ENCODE results near the gene STARD4.
A peak's percentile ranks its signal among the peaks of the same experiment; 100 is the strongest.

Gene STARD4

DNA sequence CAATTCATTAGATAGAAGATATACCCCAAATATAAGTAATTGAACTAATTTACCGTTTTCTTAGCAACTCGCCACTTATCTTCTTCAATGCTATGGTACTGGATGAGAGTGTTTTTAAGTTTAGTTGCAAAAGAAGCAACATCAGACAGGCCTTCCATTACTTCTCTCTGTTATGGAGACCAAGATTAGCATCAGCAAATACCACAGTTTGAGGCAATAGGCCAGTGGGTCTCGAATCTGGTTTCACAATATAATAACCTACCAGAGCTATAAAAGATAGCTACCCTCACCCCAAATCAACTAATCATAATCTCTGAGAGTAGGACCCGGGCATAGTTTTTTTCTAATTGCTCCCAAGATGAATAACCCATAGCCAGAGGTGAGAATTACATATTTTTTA is 5.1 kb downstream of the STARD4 start:
- no peaks in the 10 kb centered on the region for H3K27me3 Mint-ChIP-seq
- no peaks in the 10 kb centered on the region for H3K36me3 Mint-ChIP-seq
- peaks cover 41% of the 10 kb centered on the region for H3K4me1 Mint-ChIP-seq (ENCODE audit: low read depth)
- no peak overlapping the region for H3K4me3 Mint-ChIP-seq
- no peaks in the 10 kb centered on the region for H3K9me3 Mint-ChIP-seq (ENCODE audit: low read depth)
- no peak overlapping the region for H3K27ac Mint-ChIP-seq

DNA sequence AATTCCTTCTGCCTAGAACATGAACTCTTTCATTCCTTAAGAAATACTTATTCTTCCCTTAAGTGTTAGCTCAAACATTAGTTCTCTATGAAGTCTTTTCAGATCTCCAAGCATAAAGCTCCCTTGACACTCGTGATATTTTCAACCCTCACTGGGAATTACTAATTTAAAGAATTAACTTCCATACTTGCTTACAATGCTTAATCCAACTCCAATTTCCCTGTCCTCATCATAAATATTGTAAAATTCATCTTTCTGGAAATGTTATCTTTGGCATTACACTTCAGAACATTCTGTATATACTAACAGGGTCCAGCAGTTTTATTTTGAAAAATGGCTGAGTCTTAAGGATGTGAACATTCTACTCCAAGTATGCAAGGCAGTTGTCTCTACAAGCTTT is 7.2 kb downstream of the STARD4 start:
- H3K4me3 Mint-ChIP-seq: no peak overlapping the region
- H3K4me1 Mint-ChIP-seq (ENCODE audit: low read depth): peaks cover 28% of the 10 kb centered on the region
- no peaks in the 10 kb centered on the region for H3K36me3 Mint-ChIP-seq
- H3K9me3 Mint-ChIP-seq (ENCODE audit: low read depth): no peaks in the 10 kb centered on the region
- no peaks in the 10 kb centered on the region for H3K27me3 Mint-ChIP-seq
- H3K27ac Mint-ChIP-seq: no peak overlapping the region

DNA sequence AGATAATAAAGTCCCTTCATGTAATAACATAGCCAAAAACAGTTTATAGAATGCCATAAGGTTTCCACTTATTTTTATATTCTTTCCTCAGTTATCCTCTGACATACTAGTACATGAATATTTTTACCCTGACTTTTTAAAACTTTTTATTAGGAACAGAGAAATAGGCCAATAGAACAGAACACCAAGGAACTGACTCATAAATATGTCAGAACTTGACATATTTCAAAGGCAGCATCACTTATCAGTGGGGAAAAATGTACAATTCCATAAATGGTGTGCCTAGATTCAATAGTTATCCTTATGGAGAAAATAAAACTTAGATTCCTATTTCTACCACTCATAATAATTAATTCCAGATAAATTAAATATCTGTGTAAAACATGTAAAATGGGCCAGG is 9.4 kb downstream of the STARD4 start:
- Mint-ChIP-seq H3K36me3 (peaks cover 3% of the 10 kb centered on the region), H3K27ac (no peak overlapping the region), H3K27me3 (no peaks in the 10 kb centered on the region)

DNA sequence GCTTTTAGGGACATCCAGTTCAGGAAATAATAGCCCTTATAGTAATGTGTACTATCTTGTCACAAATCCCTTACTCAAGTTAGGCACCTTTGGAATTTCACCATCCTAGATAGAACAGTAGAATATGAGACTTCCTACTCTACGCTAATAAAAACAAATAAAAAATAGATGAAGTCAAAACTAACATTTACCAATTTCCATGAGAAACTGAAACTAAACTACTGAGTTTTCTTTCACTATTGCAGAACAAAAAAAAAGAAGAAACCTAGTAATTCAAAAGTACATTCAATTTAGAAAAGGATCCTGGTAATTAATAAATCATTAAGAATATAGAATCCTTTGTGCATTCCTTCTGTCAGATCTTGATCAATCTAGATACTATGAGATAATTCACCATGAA is 14.0 kb downstream of the STARD4 start:
- Mint-ChIP-seq H3K4me1 (ENCODE audit: low read depth) (peaks cover 18% of the 10 kb centered on the region), H3K4me3 (no peak overlapping the region), H3K9me3 (ENCODE audit: low read depth) (no peaks in the 10 kb centered on the region), H3K27ac (peak overlapping the region; percentile 55), H3K36me3 (peaks cover 5% of the 10 kb centered on the region), H3K27me3 (no peaks in the 10 kb centered on the region)

More for the DNA sequence above, 9.4 kb downstream of the STARD4 start:
- Mint-ChIP-seq H3K4me3 (no peak overlapping the region), H3K4me1 (ENCODE audit: low read depth) (peaks cover 19% of the 10 kb centered on the region), H3K9me3 (ENCODE audit: low read depth) (no peaks in the 10 kb centered on the region)

DNA sequence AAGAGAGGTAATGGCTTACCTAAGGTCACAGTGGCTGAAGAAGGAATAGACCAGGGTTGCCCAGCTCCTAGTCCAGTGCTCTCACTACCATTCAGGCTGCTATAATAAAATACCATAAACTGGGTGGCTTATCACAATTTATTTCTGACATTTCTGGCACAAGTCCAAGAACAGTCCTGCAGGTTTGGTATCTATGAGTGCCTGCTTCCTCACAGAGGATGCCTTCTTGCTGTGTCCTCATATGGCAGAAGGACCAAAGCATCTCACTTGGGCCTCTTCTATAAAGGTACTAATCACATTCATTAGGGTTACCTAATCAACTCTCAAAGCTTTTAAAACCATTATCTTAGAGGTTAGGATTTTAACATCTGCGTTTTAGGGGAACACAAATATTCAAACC is 17.2 kb downstream of the STARD4 start:
- Mint-ChIP-seq H3K4me3 (no peak overlapping the region), H3K4me1 (ENCODE audit: low read depth) (peaks cover 17% of the 10 kb centered on the region), H3K27me3 (no peaks in the 10 kb centered on the region), H3K36me3 (peaks cover 7% of the 10 kb centered on the region), H3K9me3 (ENCODE audit: low read depth) (no peaks in the 10 kb centered on the region), H3K27ac (no peak overlapping the region)

DNA sequence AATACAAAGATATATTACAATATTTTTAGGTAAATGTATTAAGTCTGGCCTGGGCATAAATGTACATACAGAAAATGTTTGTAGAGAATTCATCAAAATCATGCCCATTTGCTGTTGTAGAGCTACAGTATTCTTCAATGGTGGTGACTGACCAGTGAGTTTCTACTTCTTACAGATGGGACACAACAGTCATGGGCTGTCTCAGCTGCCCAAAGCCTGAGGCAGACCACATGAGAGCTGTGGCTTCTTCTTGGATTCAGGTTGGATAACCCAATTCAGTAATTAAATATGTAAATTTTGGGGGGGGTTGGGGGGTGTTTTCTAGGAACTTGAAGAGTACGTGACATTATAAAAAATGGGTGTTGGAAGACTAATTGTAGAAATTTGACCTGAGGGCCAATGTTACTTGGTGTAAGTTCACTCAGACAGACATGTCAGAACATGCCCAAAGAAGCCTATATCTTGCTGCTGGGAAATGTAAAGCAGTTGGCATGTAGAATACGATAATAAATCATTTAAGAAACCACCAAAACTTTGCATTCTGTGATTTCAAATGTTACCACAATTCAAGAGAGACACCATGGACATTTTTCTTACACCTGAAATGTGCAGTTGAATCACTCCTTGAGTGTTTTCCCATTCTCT is 17.9 kb downstream of the STARD4 start:
- Mint-ChIP-seq H3K27ac (peak overlapping the region; percentile 41), H3K27me3 (no peaks in the 10 kb centered on the region), H3K4me3 (no peak overlapping the region), H3K4me1 (ENCODE audit: low read depth) (peaks cover 17% of the 10 kb centered on the region), H3K36me3 (peaks cover 4% of the 10 kb centered on the region), H3K9me3 (ENCODE audit: low read depth) (no peaks in the 10 kb centered on the region)

DNA sequence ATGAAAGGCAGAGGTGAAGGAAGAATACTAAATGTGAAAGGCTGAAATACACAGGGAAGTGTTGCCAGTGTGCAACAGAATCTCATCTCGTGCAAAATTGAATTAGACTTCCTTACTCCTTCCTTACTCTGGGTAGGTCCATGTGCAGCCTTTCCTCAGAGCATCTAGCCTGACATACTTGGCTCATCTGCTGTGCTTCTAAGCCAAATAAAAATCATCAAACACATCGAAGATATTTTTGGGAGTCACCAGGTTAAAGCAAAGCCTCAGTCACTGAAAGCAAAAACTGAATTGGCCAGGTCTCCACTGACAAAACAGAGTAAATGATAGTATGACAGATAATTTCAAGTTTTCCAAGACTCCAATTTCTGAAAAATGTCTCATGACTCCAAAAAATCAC is 19.3 kb downstream of the STARD4 start:
- Mint-ChIP-seq H3K4me1 (ENCODE audit: low read depth) (peaks cover 9% of the 10 kb centered on the region), H3K27ac (peak overlapping the region; percentile 37), H3K36me3 (peaks cover 4% of the 10 kb centered on the region), H3K27me3 (no peaks in the 10 kb centered on the region), H3K9me3 (ENCODE audit: low read depth) (no peaks in the 10 kb centered on the region), H3K4me3 (no peak overlapping the region)

DNA sequence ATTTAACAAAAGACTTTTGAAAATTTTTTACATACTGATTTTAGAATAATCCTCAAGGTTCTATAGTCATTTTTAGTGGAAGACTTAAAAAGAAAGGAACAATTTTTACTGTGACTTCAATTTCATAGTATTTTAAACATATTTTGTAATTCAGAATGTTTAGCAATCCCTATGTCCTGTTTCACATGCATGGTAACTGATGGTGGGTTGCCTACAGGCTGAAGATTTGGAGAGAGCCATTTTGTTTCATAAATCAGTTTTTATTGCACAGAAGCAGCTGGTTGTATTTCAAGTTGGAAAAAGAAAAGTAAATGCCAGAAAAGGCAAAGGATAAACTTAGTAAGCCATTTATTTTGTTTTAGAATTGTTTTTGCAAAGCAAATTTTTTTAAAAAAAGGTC is 24.0 kb downstream of the STARD4 start:
- Mint-ChIP-seq H3K27ac (peak overlapping the region; percentile 16), H3K4me1 (ENCODE audit: low read depth) (peaks cover 8% of the 10 kb centered on the region), H3K27me3 (no peaks in the 10 kb centered on the region), H3K9me3 (ENCODE audit: low read depth) (no peaks in the 10 kb centered on the region), H3K36me3 (peaks cover 20% of the 10 kb centered on the region), H3K4me3 (no peak overlapping the region)

DNA sequence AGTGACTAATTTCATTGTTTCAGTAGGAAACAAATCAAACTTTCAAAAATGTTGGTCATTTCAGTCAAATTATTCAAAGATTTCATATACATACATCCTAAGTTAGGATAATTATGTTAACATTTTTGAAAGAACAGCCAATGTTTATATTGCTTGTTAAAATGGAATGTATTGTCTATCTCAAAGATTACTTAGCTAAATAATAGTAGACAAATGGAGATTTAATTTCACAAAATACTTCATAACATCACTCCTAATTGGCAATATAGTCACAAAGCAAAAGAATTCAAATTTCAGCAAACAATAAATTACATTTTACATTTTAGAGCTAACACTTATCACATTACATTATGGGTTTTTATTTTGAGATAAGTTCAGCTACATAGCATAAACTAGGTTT is 25.4 kb downstream of the STARD4 start:
- Mint-ChIP-seq H3K9me3 (ENCODE audit: low read depth) (no peaks in the 10 kb centered on the region), H3K4me1 (ENCODE audit: low read depth) (peaks cover 8% of the 10 kb centered on the region), H3K4me3 (no peak overlapping the region), H3K36me3 (peaks cover 25% of the 10 kb centered on the region), H3K27me3 (no peaks in the 10 kb centered on the region), H3K27ac (no peak overlapping the region)

DNA sequence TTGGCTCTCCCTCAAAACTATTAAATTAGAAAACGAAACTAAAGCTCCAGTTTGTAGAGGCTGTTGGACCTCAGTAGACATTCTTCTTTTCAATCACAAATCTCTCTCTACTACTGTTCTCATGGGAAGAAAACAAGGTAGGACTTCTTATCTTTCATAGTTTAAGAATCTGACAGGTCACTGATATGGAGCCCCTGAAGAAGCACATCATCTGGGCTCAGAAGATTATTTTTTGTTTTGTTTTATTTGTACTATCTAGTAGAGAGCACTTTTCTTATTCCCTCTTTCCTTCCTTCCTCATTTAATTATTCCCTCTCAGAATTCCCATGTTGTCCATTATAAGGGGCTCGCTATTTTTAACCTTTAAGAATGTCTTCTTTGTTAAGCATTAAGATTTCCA is 26.3 kb downstream of the STARD4 start:
- peaks cover 8% of the 10 kb centered on the region for H3K4me1 Mint-ChIP-seq (ENCODE audit: low read depth)
- no peak overlapping the region for H3K4me3 Mint-ChIP-seq
- no peaks in the 10 kb centered on the region for H3K27me3 Mint-ChIP-seq
- H3K36me3 Mint-ChIP-seq: peaks cover 25% of the 10 kb centered on the region
- H3K27ac Mint-ChIP-seq: peak overlapping the region; percentile 64
- H3K9me3 Mint-ChIP-seq (ENCODE audit: low read depth): no peaks in the 10 kb centered on the region

DNA sequence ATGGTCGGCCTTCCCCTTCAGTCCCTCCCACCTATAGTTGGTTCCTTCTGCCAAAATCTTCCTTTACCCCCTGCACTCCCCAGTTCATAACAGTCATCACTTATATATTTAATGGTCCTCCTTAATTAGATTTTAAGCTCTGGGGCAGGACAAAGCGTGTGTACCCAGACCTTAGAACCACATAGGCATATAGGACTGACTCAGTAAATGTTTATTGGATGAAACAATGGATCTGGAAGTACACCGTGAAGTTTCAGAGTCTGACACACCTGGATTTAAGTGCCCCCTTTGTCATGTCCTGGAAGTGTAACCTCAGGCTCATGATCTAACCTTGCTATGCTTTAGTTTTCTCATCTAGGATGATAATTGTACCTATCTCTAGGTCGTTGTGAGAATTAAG is 32.0 kb downstream of the STARD4 start:
- H3K4me3 Mint-ChIP-seq: no peak overlapping the region
- no peak overlapping the region for H3K27ac Mint-ChIP-seq
- no peaks in the 10 kb centered on the region for H3K9me3 Mint-ChIP-seq (ENCODE audit: low read depth)
- no peaks in the 10 kb centered on the region for H3K27me3 Mint-ChIP-seq
- no peaks in the 10 kb centered on the region for H3K4me1 Mint-ChIP-seq (ENCODE audit: low read depth)
- H3K36me3 Mint-ChIP-seq: peaks cover 17% of the 10 kb centered on the region

DNA sequence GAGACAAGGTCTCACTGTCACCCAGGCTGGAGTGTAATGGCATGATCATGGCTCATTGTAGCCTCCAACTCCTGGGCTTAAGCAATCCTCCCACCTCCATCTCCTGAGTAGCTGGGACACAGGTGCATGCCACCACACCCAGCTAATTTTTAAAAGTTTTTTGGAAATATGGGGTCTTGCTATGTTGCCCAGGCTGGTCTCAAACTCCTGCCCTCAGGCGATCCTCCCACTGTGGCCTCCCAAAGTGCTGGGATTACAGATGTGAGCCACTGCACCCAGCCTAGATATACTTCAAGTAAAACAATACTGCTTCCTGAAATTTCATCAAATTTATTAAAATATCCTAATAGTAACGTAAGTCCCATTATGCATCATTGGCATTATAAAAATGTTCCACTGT is 33.4 kb downstream of the STARD4 start:
- Mint-ChIP-seq H3K27ac (peak overlapping the region; percentile 8), H3K27me3 (no peaks in the 10 kb centered on the region), H3K9me3 (ENCODE audit: low read depth) (no peaks in the 10 kb centered on the region), H3K36me3 (peaks cover 10% of the 10 kb centered on the region), H3K4me3 (no peak overlapping the region), H3K4me1 (ENCODE audit: low read depth) (no peaks in the 10 kb centered on the region)

DNA sequence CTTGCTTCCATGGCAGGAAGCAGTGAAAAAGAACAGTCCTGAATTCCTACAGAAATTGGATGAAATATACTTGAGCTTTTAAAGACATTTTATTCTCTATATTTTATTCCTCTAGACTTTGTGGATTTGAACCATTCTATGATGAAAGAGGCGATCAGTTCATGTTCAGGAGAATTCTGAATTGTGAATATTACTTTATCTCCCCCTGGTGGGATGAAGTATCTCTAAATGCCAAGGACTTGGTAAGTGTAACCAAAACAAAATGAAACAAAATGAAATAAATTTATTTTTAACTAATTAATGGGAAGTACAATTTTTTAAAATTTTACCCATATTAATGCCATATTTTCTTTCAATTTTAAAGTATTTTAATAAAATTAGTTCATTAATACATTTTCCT is 34.1 kb downstream of the STARD4 start:
- Mint-ChIP-seq H3K36me3 (peaks cover 7% of the 10 kb centered on the region), H3K27ac (no peak overlapping the region), H3K4me1 (ENCODE audit: low read depth) (no peaks in the 10 kb centered on the region), H3K27me3 (no peaks in the 10 kb centered on the region), H3K9me3 (ENCODE audit: low read depth) (no peaks in the 10 kb centered on the region), H3K4me3 (no peak overlapping the region)

DNA sequence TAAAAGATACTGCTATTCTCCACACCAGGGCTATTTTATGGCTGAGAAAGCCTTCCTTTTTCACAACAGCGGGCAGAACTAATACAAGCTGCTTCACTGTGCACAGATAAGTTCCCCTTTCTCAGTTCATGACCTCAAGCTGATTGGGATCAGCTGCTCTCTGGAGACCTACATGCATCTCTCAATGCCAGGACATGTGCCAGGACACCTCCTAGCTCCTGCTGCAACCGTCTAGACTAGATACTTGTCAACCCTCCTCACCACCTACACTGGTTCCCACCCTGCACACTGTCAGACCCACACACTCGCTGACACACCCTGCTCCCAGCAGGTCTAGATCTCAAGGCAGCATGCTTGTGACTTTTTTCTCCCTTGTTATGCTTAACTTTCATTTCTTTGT is 39.8 kb downstream of the STARD4 start:
- Mint-ChIP-seq H3K27me3 (no peaks in the 10 kb centered on the region), H3K4me3 (no peak overlapping the region), H3K27ac (peak overlapping the region; percentile 82), H3K9me3 (ENCODE audit: low read depth) (no peaks in the 10 kb centered on the region), H3K4me1 (ENCODE audit: low read depth) (no peaks in the 10 kb centered on the region), H3K36me3 (peaks cover 9% of the 10 kb centered on the region)

DNA sequence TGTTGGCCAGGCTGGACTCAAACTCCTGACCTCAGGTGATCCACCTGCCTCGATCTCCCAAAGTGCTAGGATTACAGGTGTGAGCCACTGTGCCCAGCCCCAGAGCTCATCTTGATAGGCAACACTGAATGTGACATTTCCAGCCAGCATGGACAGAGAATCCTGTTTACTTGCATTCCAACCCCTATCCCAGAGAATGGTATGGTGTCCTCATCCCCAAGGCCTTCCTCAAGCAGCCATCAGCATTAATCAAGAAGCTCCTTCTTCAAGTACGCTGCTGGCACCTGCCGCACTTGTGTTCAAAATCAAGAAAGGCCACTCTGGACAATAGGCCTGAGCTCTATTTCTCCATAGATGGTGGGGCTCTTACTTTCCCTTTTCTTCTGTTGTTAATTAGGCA is 40.2 kb downstream of the STARD4 start:
- Mint-ChIP-seq H3K36me3 (peaks cover 12% of the 10 kb centered on the region), H3K27me3 (no peaks in the 10 kb centered on the region), H3K4me3 (no peak overlapping the region), H3K27ac (peak overlapping the region; percentile 81), H3K9me3 (ENCODE audit: low read depth) (no peaks in the 10 kb centered on the region), H3K4me1 (ENCODE audit: low read depth) (no peaks in the 10 kb centered on the region)

DNA sequence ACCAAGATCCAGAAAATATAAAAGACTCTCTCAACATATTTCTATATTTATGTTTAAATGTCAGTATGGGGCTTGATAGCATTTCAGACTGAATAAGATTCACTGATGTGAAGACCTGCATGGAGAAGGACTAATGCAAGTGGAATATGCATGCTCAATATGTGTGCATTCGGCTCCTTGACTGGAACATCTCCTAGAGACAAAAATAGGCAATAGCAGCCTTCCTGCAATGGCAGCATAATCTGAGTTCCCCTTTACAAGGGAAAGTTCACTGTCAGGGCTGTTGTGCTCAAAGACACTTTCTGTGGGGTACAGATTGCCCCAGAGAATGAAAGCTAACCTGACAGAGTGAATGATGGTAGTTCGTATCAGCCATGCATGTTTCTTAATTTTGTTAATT is 42.4 kb downstream of the STARD4 start:
- Mint-ChIP-seq H3K27me3 (no peaks in the 10 kb centered on the region), H3K4me3 (no peak overlapping the region), H3K27ac (peak overlapping the region; percentile 22), H3K4me1 (ENCODE audit: low read depth) (peaks cover 4% of the 10 kb centered on the region), H3K9me3 (ENCODE audit: low read depth) (peaks cover 2% of the 10 kb centered on the region), H3K36me3 (peaks cover 16% of the 10 kb centered on the region)

Measured in activated naive CD8-positive, alpha-beta T cell (primary cell).